Osteocyte (in vitro differentiated cells): ENCODE measurements around the gene FAM171A1. TPM values are rescaled to one million over a fixed set of nuclear protein-coding genes. Genes with fewer than 3 reads are reported as not detected.
A peak's percentile ranks its signal among the peaks of the same experiment; 100 is the strongest.

Experiments used
- DNase-seq: peaks from one replicate; pipeline ENCODE4 v3.0.0; 2021; ENCODE audit warnings: mixed read lengths; ENCODE audit not compliant: unreplicated experiment; ENCODE audit errors: extremely low spot score
- H3K27ac Mint-ChIP-seq: one replicate; pipeline ENCODE4 v1.8.0; 2021; ENCODE audit warnings: mild to moderate bottlenecking, mixed read lengths; ENCODE audit not compliant: unreplicated experiment
- H3K27me3 Mint-ChIP-seq: one replicate; pipeline ENCODE4 v1.8.0; 2021; ENCODE audit warnings: mixed read lengths; ENCODE audit not compliant: unreplicated experiment
- H3K36me3 Mint-ChIP-seq: one replicate; pipeline ENCODE4 v1.8.0; 2021; ENCODE audit warnings: mixed read lengths; ENCODE audit not compliant: unreplicated experiment
- H3K4me1 Mint-ChIP-seq: one replicate; pipeline ENCODE4 v1.8.0; 2021; ENCODE audit warnings: mixed read lengths; ENCODE audit not compliant: unreplicated experiment
- H3K4me3 Mint-ChIP-seq: one replicate; pipeline ENCODE4 v1.8.0; 2021; ENCODE audit warnings: mild to moderate bottlenecking, moderate library complexity, mixed read lengths; ENCODE audit not compliant: unreplicated experiment
- H3K9me3 Mint-ChIP-seq: one replicate; pipeline ENCODE4 v1.8.0; 2021; ENCODE audit warnings: mixed read lengths; ENCODE audit not compliant: unreplicated experiment
- CTCF ChIP-seq: fragments of 200-600 bp; sonication (generic); IDR thresholded peaks from 2 replicates; pipeline ENCODE4 v1.5.0; 2021; ENCODE audit warnings: antibody characterized with exemption, mild to moderate bottlenecking, moderate library complexity
- total RNA-seq: library from RNA; stranded (reverse); gene quantifications from 2 replicates; pipeline ENCODE4 v1.2.1, GENCODE V29; 2021

FAM171A1 gene
- total RNA-seq, 1 donor from 2014 or later: 30.4 TPM

- Mint-ChIP-seq H3K36me3 (peaks cover 8% of the 10 kb centered on the region), H3K27ac (no peak overlapping the region), H3K9me3 (peaks cover 10% of the 10 kb centered on the region), H3K27me3 (no peaks in the 10 kb centered on the region), H3K4me3 (no peak overlapping the region), H3K4me1 (peaks cover 3% of the 10 kb centered on the region)
- no peak for DNase-seq
- no peak for TF ChIP-seq CTCF
Observed at GRCh38 chr10:15220445-15220844, 150.6 kb downstream of the FAM171A1 start.

- no peaks in the 10 kb centered on the region for H3K9me3 Mint-ChIP-seq
- no peak for DNase-seq
- peaks cover 18% of the 10 kb centered on the region for H3K36me3 Mint-ChIP-seq
- H3K27ac Mint-ChIP-seq: peak overlapping the region; percentile 2
- no peaks in the 10 kb centered on the region for H3K27me3 Mint-ChIP-seq
- no peak overlapping the region for H3K4me3 Mint-ChIP-seq
- peaks cover 6% of the 10 kb centered on the region for H3K4me1 Mint-ChIP-seq
- TF ChIP-seq CTCF: no peak
Observed at GRCh38 chr10:15216700-15217099, 154.4 kb downstream of the FAM171A1 start.

GRCh38 chr10:15214237-15214636 is 156.9 kb downstream of the FAM171A1 start:
- TF ChIP-seq CTCF: no peak
- peaks cover 19% of the 10 kb centered on the region for H3K36me3 Mint-ChIP-seq
- no peaks in the 10 kb centered on the region for H3K9me3 Mint-ChIP-seq
- no peaks in the 10 kb centered on the region for H3K27me3 Mint-ChIP-seq
- H3K27ac Mint-ChIP-seq: no peak overlapping the region
- H3K4me3 Mint-ChIP-seq: no peak overlapping the region
- DNase-seq: no peak
- H3K4me1 Mint-ChIP-seq: peaks cover 7% of the 10 kb centered on the region

- DNase-seq: no peak
- Mint-ChIP-seq H3K4me1 (peaks cover 7% of the 10 kb centered on the region), H3K27ac (no peak overlapping the region), H3K9me3 (no peaks in the 10 kb centered on the region), H3K27me3 (no peaks in the 10 kb centered on the region), H3K36me3 (peaks cover 19% of the 10 kb centered on the region), H3K4me3 (no peak overlapping the region)
- no peak for TF ChIP-seq CTCF
Observed at GRCh38 chr10:15213461-15213861, 157.6 kb downstream of the FAM171A1 start.

GRCh38 chr10:15211464-15211979 is 159.6 kb downstream of the FAM171A1 start:
- peaks cover 20% of the 10 kb centered on the region for H3K36me3 Mint-ChIP-seq
- no peak overlapping the region for H3K27ac Mint-ChIP-seq
- no peaks in the 10 kb centered on the region for H3K27me3 Mint-ChIP-seq
- DNase-seq: no peak
- TF ChIP-seq CTCF: no peak
- H3K9me3 Mint-ChIP-seq: no peaks in the 10 kb centered on the region
- no peak overlapping the region for H3K4me3 Mint-ChIP-seq
- peaks cover 4% of the 10 kb centered on the region for H3K4me1 Mint-ChIP-seq
